ENCODE data around the gene COLGALT1. TPM values are rescaled to one million over a fixed set of nuclear protein-coding genes. Genes with fewer than 3 reads are reported as not detected.

The COLGALT1 gene
- total RNA-seq, 1 experiment from 2014 or later = 86.0 TPM

DNA sequence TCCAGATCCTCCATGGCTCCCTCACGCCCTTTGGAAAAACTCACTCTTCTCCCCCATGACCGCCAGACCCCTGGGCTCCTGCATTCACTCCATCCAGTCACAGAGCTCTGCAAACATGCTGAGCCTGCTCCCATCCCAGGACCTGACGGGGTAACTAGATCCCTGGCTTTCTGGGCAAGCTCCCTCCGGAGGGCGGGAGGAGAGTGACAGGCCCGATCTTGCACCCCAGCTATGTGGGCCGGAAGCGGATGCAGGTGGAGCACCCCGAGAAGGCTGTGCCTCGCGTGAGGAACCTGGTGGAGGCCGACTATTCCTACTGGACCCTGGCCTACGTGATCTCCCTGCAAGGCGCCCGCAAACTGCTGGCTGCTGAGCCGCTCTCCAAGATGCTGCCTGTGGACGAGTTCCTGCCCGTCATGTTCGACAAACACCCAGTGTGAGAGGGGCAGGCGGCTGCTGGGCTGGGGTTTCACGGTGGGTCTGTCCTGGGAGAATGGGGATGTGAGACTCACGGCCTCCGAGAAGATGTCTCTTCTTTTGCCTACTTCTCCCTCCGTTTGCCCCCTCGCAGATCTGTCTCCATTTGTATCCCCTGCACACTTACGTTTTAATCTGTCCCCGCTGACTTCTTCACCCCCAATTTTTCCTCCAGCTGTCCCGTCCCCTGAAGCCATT is 25.2 kb downstream of the COLGALT1 start:
- Histone ChIP-seq H3K9ac (ENCODE audit: low read length) (no peak overlapping the region), H2AFZ (ENCODE audit: low read depth, low read length, poor library complexity, severe bottlenecking) (no peak overlapping the region), H3K4me3 (replicated peaks in 1 of 2; ENCODE audit: low read depth in 1 of 2, low read length in 2 of 2) (no peak overlapping the region), H3K4me2 (ENCODE audit: low read length) (peak overlapping the region; percentile 69), H3K79me2 (ENCODE audit: insufficient read depth, low read length) (peaks cover 3% of the 10 kb centered on the region; the same call in 1 of the 2 replicates), H3K27me3 (ENCODE audit: insufficient read depth, low read length) (no peaks in the 10 kb centered on the region), H3K27ac (ENCODE audit: low read depth, low read length) (peak overlapping the region; percentile 50), H4K20me1 (ENCODE audit: insufficient read depth) (peaks cover 4% of the 10 kb centered on the region; the same call in 1 of the 2 replicates), H3K9me2 (ENCODE audit: insufficient read depth) (no peaks in the 10 kb centered on the region), H3K9me3 (ENCODE audit: control insufficient read depth in 1 of 2, insufficient read depth in 1 of 2, low read depth in 1 of 2, low read length in 2 of 2) (no peaks in the 10 kb centered on the region), H3K36me3 (ENCODE audit: control insufficient read depth in 1 of 2, insufficient read depth in 2 of 2, low read length in 2 of 2) (peaks cover 22 to 38% of the 10 kb centered on the region in 2 experiments; a peak in 3 of 4 replicates), H3K4me1 (ENCODE audit: control insufficient read depth in 1 of 2, insufficient read depth in 2 of 2, low read length in 2 of 2) (peaks cover 16 to 35% of the 10 kb centered on the region in 2 experiments; a peak in 3 of 4 replicates)
- CTCF ChIA-PET = interaction anchor here (0.9 to 1.0 kb wide), 2 partner anchors 8 to 26 kb away, joined by 3 to 8 read pairs; no protein-coding TSS in a partner anchor
- BruUV-seq (replicated peaks) = no TSS peak
- DNase-seq (ENCODE audit: low read depth, low spot score) = no peak
- RAD21 ChIA-PET (ENCODE audit: low non-redundant PET in 1 of 2, low total read pairs in 2 of 2, uncharacterized antibody in 2 of 2, unreplicated experiment in 2 of 2) = interaction anchor here in 1 of 2 experiments (0.9 kb wide), 1 partner anchor 186 kb away, joined by 4 read pairs; no protein-coding TSS in a partner anchor
- TF ChIP-seq, protein P1, sequence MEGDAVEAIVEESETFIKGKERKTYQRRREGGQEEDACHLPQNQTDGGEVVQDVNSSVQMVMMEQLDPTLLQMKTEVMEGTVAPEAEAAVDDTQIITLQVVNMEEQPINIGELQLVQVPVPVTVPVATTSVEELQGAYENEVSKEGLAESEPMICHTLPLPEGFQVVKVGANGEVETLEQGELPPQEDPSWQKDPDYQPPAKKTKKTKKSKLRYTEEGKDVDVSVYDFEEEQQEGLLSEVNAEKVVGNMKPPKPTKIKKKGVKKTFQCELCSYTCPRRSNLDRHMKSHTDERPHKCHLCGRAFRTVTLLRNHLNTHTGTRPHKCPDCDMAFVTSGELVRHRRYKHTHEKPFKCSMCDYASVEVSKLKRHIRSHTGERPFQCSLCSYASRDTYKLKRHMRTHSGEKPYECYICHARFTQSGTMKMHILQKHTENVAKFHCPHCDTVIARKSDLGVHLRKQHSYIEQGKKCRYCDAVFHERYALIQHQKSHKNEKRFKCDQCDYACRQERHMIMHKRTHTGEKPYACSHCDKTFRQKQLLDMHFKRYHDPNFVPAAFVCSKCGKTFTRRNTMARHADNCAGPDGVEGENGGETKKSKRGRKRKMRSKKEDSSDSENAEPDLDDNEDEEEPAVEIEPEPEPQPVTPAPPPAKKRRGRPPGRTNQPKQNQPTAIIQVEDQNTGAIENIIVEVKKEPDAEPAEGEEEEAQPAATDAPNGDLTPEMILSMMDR (IDR thresholded peaks at IDR 0.05 in 2 of 3, conservative IDR thresholded peaks at IDR 0.05 in 1 of 3; ENCODE audit: borderline replicate concordance in 1 of 3, insufficient read depth in 1 of 3, low read depth in 2 of 3, low read length in 2 of 3) = peak in 1 of 3 experiments; percentile 27; a peak in 1 of 6 replicates
- no peak for TF ChIP-seq YY1 (IDR thresholded peaks at IDR 0.05; ENCODE audit: extremely low read depth, insufficient replicate concordance, low read depth, low read length)
- POLR2A ChIA-PET = interaction anchor here (0.5 to 1.3 kb wide), 2 partner anchors 18 to 218 kb away, joined by 3 read pairs; no protein-coding TSS in a partner anchor
- no peak for ATAC-seq
- intact Hi-C loops (cut with micrococcal nuclease) = no loop called here

DNA sequence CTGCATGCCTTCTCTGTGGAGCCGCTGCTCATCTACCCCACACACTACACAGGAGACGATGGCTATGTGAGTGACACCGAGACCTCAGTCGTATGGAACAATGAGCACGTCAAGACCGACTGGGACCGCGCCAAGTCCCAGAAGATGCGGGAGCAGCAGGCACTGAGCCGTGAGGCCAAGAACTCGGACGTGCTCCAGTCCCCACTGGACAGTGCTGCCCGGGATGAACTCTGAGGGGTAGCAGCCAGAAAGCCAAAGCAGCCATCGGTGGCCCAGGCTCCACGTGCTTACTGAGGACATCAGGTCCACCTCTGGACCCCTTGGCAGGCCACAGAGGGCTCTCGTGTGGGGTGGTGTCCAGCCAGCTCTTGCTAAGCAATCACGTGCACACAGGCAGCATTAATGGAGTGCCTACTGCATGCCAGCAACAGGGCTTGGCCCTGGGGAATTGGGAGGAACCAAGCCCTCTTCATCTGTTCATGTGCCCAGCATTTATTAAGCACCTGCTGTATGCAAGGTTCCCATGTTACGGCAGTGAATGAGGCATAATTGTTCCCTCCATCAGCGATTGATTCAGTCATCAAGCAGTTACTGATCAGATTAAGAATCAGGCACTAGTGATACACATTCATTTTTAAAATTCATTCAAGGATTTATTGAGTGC is 25.9 kb downstream of the COLGALT1 start:
- no peak overlapping the region for H2AFZ ChIP-seq (ENCODE audit: low read depth, low read length, poor library complexity, severe bottlenecking)
- H3K79me2 ChIP-seq (ENCODE audit: insufficient read depth, low read length) = peaks cover 3% of the 10 kb centered on the region; the same call in 1 of the 2 replicates
- intact Hi-C loops (cut with micrococcal nuclease) = no loop called here
- H4K20me1 ChIP-seq (ENCODE audit: insufficient read depth) = peaks cover 4% of the 10 kb centered on the region; the same call in 1 of the 2 replicates
- no peak overlapping the region for H3K27ac ChIP-seq (ENCODE audit: low read depth, low read length)
- no peak for ATAC-seq
- H3K4me3 ChIP-seq (replicated peaks in 1 of 2; ENCODE audit: low read depth in 1 of 2, low read length in 2 of 2) = no peak overlapping the region
- H3K4me2 ChIP-seq (ENCODE audit: low read length) = no peak overlapping the region
- H3K27me3 ChIP-seq (ENCODE audit: insufficient read depth, low read length) = no peaks in the 10 kb centered on the region
- peaks cover 22 to 38% of the 10 kb centered on the region in 2 experiments; a peak in 3 of 4 replicates for H3K36me3 ChIP-seq (ENCODE audit: control insufficient read depth in 1 of 2, insufficient read depth in 2 of 2, low read length in 2 of 2)
- H3K9me3 ChIP-seq (ENCODE audit: control insufficient read depth in 1 of 2, insufficient read depth in 1 of 2, low read depth in 1 of 2, low read length in 2 of 2) = no peaks in the 10 kb centered on the region
- ChIA-PET RAD21 (ENCODE audit: low non-redundant PET in 1 of 2, low total read pairs in 2 of 2, uncharacterized antibody in 2 of 2, unreplicated experiment in 2 of 2) (no interaction called here), POLR2A (no interaction called here), CTCF (no interaction called here)
- H3K4me1 ChIP-seq (ENCODE audit: control insufficient read depth in 1 of 2, insufficient read depth in 2 of 2, low read length in 2 of 2) = peaks cover 12 to 28% of the 10 kb centered on the region in 2 experiments; a peak in 3 of 4 replicates
- H3K9ac ChIP-seq (ENCODE audit: low read length) = no peak overlapping the region
- DNase-seq (ENCODE audit: low read depth, low spot score) = no peak
- H3K9me2 ChIP-seq (ENCODE audit: insufficient read depth) = no peaks in the 10 kb centered on the region
- BruUV-seq (replicated peaks) = no TSS peak
- TF ChIP-seq EGR1 (IDR thresholded peaks at IDR 0.05; ENCODE audit: low read depth) (no peak), SP1 (IDR thresholded peaks at IDR 0.05; ENCODE audit: low read depth) (no peak), POLR2A (IDR thresholded peaks at IDR 0.05; ENCODE audit: borderline replicate concordance, extremely low read depth, insufficient read depth, insufficient read length) (no peak), CBX3 (IDR thresholded peaks at IDR 0.05; ENCODE audit: low read depth) (no peak), ZFX (IDR thresholded peaks at IDR 0.05) (no peak), EZH2 (IDR thresholded peaks at IDR 0.05) (no peak)
- TF ChIP-seq, protein P2, sequence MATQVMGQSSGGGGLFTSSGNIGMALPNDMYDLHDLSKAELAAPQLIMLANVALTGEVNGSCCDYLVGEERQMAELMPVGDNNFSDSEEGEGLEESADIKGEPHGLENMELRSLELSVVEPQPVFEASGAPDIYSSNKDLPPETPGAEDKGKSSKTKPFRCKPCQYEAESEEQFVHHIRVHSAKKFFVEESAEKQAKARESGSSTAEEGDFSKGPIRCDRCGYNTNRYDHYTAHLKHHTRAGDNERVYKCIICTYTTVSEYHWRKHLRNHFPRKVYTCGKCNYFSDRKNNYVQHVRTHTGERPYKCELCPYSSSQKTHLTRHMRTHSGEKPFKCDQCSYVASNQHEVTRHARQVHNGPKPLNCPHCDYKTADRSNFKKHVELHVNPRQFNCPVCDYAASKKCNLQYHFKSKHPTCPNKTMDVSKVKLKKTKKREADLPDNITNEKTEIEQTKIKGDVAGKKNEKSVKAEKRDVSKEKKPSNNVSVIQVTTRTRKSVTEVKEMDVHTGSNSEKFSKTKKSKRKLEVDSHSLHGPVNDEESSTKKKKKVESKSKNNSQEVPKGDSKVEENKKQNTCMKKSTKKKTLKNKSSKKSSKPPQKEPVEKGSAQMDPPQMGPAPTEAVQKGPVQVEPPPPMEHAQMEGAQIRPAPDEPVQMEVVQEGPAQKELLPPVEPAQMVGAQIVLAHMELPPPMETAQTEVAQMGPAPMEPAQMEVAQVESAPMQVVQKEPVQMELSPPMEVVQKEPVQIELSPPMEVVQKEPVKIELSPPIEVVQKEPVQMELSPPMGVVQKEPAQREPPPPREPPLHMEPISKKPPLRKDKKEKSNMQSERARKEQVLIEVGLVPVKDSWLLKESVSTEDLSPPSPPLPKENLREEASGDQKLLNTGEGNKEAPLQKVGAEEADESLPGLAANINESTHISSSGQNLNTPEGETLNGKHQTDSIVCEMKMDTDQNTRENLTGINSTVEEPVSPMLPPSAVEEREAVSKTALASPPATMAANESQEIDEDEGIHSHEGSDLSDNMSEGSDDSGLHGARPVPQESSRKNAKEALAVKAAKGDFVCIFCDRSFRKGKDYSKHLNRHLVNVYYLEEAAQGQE (IDR thresholded peaks at IDR 0.05; ENCODE audit: low read depth) = no peak

Measured in HCT116 (cell line).